ENCODE results near the gene STRADA.
"Not testable (repeated sequence)": the region's sequence is repeated elsewhere in the genome, so short reads cannot be mapped to it uniquely, and the experiment has no call there.

The STRADA gene

DNA sequence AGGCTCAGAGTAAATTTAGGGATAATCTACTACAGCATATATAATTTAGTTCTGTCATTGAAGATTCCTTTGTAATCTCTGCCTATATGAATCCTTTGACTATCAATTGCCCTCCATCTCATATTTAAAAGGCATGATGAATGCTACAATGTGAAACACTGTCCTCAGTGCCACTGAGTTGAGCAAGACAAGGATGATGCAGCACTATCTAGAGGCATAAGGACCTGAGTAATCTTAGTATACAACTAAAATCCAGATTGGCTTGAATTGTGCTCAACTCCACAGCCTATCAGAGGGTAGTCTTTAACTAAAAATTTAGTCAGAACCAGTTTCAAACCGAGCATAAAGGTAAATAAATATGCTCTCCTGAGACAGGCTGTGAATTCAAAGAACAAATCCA lies 11.6 kb upstream of the STRADA start:
- peak; percentile 74 for DNase-seq

DNA sequence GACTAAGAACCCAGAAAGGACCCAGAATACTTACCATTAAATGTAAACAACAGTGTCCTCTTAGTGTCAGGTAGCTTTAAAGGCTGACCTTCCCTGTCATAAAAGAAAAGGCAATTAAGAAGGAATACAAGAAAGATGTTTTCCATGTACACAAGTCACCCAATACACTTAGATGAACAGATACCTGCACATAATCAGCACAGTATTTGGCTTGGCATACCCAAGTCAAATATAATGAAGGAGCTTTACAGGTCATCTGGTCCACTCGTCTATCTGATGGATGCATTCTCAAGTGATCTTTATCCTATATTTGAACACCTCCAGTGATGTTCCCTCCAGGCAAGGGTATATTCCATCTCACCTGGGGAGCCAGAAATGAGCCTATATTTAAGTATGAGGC lies 11.1 kb upstream of the STRADA start:
- no peak for DNase-seq

DNA sequence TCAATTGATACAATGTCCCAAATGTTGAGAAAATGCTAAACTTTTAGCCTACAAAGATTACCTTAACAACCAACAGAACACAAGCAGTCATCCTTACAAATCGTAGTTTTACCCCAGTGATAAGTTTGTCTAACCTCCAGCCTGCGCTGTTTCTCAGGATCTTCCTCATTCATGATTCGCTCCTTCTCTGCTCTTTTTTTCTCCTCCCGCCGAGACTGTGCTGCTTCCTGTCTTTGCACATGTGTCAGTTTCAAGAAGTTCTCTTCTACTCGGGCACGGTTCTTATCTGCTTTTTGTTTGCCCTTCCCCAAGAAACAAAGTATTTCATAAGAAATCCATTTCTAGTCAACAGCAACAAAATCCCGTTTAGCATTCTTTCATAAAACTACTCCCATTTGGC lies 10.2 kb upstream of the STRADA start:
- peak; percentile 64 for DNase-seq

DNA sequence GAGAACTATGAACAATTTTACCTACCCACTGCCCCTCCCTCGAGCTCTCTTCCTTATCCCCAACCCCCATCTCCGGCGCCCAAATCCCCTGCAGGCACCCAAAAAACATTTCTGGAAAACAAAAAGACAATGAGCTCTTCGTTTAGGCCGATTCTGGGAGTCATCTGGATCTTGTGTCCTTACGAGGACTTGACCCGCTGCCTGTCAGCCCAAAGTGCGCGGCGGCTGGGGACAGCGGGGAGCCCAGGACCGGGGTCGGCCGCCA lies 524 bp downstream of the STRADA start:
- DNase-seq = peak; percentile 24

DNA sequence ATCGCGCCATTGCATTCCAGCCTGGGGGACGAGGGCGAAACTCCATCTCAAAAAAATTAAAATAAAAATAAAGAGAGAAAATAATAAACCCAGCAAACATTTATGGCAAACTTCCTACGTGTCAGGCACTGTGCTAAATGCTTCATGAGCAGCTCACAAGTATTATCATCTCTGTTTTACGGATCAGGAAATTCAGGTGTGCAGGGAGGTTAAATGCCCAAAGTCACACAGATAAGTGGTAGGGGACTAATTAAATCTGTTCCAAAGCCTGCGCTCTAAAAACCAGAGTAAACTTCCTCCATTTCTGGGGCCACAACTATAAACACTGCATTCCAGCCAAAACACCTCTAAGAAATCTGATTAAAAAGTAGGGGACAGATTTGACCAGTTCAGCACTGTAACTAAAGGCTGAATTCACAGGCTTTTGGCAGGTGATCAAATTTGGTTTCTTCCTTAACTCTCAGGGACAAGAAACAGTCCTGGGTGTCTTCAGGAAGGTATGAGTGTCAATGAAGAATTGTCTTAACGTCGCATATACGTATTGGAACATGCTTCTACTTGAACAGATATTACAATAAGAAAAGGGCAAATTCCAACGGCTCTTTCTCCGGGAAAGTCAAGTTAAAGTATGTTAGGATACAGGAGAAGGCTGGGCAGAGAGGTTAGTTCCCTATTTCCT lies 996 bp downstream of the STRADA start:
- DNase-seq = no peak

DNA sequence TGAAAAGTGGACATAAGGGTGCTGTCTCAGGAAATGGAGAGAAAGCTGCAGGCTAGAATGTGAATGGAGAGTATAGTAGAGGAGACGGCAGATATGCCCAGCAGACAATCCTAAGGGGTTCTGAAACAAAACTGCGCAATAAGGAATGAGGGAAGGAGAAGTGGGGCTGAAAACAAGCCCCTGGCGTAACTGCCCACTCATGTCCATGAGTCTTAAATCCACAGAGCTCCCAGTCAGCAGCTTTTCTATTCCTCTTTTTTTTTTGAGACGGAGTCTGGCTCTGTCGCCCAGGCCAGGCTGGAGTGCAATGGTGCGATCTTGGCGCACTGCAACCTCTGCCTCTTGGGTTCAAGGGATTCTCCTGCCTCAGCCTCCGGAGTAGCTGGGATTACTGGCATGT lies 5.9 kb downstream of the STRADA start:
- peak; percentile 31 for DNase-seq

DNA sequence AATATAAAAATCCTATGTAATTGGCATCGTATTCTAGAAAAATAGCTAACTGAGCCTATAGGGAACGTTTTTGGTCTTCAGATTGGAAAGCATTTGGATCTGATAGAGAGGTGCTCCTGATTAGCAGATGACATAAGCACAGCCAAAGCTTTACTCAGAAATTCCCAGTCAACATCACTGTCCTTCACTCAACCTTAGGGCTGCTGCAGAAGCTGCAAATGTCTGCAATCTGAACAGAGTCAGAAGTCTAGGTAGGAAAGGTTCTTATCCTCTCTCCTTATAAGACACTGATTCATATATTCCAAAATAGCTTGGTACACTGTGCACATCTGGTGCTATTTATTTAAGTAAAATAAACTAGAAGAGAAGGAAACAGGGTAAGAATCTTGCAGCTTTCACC lies 19.2 kb downstream of the STRADA start:
- no peak for DNase-seq

DNA sequence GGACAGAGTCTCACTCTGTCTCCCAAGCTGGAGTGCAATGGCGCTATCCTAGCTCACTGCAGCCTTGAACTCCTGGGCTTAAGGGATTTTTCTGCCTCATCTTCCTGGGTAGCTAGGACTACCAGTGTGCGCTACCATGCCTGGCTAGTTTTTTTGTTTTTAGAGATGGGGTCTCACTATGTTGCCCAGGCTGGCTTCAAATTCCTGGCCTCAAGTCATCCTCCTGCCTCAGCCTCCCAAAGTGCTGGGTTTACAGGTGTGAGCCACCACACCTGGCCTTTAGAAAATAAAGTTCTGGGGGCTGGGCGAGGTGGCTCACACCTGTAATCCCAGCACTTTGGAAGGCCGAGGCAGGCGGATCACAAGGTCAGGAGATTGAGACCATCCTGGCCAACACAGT lies 21.4 kb downstream of the STRADA start:
- DNase-seq = not testable (repeated sequence)

DNA sequence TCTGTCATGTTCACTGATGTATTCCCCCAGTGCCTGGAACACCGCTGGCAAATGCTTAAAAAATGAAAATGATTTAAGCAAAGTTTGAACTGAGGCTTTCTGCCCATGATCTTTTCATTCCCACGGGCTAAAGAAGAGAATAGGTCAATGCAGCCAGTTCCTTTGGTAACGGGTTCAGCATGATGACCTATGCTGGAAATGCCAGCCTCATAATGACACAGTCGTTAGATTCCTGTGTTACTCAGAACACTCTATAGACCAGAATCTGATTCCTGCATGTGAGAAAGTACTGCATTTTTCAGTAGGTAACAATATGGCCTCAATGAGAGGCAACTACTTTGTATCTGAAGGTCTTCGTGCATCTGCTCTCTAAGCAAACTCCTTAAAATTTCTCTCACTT lies 22.6 kb downstream of the STRADA start:
- no peak for DNase-seq

DNA sequence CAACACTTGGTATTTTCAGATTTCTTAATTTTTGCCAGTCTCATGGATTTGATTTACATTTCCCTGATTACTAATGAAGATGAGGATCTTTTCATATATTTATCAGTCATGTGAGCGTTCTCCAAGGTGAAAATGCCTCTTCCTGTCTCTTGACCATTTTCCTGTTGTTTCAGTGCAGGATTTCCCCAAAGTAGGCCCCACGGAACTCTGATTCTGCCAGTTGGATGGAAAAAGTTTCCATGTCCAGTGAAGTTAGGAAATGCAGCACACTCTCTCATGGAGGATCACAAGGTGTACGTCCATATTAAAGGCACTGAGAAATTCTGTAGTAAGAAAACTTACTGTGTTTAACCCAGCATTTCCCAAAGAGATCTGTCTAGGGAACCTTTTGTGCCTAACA lies 25.2 kb downstream of the STRADA start:
- no peak for DNase-seq

DNA sequence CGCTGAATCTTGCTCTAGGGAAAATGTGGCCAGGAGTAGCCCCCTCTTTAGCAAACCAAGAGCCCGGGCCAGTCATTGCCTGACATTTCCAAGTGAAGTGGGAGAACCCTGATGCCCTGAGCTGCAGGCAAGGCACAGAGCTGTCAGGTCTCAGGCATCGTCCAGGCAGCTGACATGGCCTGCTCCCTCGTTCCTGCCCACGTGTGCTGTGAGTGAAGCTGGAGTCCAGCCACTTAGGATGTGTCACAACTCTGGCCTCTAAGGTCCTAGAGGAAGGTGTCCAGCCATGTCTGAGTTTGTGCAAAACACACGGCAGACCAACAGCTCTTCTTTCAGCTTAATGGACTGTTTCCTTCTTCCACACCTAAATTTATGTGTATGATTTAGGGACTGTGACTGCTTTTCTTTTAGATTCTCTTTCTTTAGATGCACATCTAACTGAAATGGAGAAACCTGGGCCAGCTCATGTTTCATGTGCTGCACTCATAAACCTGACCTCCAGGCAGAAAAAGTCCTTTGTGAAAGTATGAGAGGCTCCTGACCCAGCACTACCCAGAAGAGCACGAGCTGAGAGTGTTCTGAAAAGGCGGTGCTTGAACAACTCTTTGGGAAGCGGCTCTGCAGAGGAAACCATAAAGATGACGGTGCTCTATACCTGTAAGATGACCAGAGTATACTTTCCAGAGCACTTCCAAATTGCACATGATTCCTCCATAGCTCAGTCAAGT lies 26.9 kb downstream of the STRADA start:
- no peak for DNase-seq

DNA sequence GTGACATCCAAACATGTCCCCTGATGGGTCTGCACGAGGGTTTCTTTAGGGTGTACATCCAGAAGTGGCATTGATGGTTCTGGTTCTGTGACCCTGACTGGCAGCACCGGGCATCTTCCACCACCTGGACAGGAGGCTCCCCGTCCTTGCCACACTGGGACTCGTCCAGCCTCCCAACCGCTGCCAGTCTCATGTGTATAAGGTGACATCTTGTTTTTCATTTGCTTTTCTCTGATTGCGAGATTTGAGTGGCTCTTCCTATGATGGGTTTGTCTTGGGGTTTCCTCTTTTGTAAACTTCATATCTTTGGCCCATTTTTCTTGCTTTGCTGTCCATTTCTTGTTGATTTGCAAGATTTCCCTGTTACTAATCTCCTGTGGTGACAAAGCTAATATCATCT lies 32.5 kb downstream of the STRADA start:
- DNase-seq = no peak

DNA sequence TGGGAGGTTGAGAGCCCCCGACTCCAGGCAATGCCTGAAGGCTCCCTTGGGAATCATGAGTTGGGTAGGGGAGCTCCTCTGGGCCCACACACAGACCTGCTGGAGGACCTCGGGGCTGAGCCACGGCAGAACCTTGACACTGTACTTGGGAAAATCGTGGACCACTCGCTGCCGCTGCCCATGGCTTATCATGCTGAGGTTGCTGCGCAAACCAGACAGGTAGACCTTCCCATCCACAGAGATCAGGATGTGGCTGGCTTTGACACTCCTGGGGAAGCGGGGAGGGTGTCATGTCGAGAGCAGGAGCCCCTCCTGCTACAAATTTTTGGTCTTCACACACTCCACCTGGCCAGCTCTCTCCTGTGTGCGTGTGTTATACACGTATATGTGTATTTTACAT lies 34.4 kb downstream of the STRADA start:
- DNase-seq = no peak

DNA sequence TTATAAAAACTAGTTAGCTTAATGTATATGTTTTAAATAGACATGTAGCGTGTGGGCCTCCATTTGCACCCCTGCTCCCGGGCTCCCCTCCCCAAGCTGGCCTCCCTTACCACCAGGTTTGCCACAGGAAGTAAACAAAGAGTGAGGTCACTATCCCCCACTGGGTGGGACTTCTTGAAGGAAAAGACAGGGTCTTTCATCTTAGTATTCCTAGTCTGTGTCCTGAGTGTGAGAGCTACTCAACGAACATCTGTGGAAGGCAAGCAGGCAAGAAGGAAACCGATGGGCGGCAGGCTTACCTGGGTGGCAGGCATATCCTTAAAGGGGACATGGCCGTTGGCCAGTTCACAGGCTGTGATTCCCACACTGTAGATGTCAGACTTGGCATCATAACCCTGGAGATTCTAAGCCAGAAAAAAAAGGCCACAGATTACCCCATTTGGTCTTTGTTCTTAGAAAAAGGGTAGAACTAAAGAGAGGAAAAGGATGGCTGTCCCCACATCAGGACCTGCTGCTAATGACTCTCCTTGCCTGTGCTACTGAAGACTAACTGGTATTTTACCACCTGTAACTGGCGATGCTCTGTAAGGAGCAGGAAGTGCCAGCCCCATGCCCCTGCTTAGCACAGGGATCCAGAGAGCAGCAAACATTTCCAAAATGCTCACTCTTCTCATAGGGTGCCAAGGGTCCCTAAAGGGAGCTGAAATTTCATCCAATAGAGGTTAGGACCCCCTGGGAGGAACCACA lies 35.1 kb downstream of the STRADA start:
- DNase-seq = no peak

DNA sequence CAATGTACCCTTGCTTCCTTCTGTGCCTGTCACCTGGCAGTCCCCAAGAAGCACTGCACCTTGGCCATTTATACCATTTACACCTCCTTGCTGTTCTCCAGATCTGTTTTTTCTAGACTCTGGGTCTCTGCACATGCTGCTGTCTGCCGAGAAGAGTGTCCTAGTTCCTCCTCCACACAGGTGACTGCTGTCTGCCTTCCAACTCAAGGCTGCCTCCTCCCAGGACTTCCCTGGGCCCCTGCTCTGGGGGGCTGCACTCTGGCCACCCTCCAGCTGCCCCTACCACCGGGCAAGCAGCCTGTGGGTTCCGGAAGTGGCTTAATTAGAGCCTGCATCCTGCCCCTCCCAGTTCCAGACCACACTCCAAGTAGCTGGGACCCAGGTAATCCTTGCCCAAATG lies 35.9 kb downstream of the STRADA start:
- no peak for DNase-seq

DNA sequence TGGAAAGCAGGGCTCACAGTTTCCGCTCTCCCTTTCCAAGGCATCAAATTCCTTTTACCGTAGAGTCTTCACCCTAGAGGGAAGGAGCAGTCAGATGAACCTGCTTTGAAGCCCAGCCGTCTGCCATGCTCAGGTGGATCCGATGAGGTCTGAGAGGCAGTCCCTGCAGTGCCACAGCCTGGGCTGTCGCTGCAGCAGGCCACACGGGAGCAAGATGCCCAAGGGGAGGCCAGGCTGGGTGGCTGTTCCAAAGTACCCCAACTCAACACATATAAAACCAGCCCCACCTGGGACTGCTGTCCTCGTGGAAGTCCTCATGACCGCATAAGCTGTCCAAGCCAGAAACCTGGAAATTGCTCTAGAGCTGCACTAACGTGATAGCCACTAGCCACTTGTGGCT lies 36.8 kb downstream of the STRADA start:
- no peak for DNase-seq

DNA sequence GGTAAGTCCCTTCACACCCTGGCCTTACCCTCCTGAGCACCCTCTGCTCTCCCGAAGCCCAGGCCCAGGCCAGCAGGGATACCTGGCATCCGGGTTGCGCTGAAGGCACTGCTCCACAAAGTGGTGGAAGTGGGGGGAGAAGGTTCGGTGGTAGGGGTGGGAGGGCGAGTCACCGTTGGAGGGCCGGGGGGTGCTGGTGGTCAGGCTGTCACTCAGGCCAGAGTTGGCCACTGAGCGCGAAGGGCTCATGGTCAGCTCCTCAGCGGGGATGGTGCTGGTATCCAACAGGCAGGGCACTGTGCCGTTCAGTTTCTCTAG lies 37.4 kb downstream of the STRADA start:
- DNase-seq = no peak

DNA sequence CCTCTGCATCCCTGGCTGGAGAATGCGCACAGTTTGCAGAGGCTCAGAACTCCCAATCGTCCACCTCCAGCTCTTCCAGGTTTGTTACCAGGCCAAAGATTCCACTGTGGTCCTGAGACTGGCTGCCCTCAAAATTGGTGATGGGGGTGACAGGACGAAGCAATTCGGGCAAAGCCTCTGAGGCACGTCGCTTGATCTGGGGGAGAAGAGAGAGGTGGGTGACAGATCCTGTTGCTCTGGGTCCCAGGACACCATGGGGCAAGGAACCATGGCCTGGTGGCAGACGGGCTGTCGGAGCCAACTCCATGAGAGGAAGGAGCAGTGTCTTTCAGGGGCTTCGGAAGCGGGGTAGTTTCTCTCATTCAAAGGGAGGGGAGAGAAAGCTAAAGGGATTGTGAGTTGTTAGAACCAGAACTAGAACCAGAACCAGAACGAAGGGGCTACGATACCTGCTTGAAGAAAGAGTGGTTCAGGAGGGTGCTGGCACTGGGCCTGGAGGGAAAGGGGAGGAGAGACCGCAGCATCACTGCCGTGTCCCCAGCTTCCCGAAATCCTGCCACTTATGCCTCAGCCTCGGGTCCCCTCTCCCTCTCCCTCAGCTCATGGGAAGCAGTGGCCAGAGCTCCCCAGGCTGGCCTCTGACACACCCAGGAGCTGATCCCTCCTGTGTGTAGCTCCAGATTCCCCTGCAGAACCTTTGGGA lies 37.9 kb downstream of the STRADA start:
- no peak for DNase-seq

DNA sequence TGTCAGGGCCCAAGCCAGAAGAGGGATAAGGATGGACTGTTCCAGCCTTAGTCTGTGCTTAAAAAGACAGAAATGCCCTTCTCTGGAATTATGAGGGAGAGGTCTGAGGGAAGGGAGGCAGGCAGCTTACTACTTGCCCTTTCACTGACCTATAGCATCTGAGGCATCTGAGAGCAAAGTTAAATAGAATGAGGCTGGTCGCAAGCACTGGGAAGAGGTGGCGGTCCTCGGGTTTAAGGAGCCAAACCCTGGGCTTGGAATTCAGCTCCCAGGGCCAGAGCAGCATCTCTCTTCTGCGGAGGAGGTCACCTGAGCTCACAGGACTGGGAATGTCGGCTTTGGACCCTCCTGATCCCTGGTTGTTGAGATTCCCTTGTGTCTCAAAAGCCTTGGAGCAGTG lies 38.6 kb downstream of the STRADA start:
- DNase-seq = no peak

DNA sequence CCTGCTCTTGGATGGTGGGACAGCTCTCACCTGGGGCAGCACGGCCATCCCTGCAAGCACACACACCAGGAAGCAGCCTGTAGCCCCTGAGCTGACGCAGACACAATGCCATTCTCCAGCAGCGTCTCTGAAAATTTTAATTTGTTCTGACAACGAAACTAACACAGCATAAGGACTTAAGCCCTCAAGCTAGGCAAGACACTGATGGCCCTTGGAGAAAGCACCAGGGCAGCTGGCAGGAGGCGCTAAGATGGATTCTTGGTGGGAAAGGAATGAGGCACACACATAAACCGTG lies 38.9 kb downstream of the STRADA start:
- DNase-seq = no peak

DNA sequence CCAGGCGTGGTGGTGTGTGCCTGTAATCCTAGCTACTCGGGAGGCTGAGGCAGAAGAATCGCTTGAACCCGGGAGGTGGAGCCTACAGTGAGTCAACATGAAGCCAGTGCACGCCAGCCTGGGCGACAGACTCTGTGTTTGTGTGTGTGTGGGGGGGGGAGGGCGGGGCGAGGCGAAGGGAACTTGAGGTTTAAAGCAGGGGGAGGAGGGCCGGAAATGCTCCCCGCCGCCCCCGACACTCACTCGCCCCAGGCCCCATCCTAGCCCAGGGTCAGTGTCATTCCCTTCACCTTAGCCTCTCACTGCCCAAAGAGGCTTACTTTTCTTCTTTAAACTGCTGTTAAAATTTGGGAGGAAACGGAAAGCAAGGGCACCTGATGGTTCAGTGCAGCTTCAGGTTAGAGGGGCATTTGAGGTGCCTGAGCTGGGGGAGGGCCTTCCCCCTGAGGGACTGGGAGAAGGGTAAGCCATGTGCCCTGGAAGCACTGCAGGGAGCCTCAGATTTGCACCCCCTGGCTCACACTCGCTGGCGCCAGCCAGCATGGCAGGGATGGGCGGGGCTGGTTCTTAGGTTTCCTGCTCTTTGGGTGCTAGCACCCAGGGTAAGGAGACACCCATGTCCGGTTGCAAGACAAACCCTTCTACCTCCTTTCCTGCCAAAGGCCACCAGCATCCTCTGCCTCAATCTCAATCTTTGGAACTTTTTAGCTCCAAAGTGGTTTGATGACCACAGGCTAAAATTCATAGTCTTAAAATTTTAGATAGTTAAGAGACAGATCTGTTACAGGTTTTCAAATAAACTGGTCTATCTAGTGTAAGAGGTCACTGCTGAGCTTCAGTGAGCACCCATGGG lies 39.5 kb downstream of the STRADA start:
- peak; percentile 24 for DNase-seq

DNA sequence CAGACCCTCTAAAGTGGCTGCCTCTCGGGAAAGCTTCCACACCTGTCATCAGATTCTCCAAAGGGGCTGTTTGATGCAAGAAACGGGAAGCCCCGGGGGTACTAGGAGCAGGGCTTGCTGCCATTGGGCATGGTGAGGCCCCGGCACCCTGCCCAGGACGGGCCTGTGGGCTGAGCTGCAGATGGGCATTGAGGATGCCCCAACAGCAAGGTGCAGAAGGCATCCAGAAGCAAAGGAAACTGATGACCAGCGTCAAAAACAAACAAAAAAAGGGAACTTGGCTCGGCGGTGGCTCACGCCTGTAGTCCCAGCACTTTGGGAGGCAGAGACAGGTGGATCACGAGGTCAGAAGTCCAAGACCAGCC lies 40.2 kb downstream of the STRADA start:
- DNase-seq = peak; percentile 37
